ENCODE data around the gene SORCS2.

DNA sequence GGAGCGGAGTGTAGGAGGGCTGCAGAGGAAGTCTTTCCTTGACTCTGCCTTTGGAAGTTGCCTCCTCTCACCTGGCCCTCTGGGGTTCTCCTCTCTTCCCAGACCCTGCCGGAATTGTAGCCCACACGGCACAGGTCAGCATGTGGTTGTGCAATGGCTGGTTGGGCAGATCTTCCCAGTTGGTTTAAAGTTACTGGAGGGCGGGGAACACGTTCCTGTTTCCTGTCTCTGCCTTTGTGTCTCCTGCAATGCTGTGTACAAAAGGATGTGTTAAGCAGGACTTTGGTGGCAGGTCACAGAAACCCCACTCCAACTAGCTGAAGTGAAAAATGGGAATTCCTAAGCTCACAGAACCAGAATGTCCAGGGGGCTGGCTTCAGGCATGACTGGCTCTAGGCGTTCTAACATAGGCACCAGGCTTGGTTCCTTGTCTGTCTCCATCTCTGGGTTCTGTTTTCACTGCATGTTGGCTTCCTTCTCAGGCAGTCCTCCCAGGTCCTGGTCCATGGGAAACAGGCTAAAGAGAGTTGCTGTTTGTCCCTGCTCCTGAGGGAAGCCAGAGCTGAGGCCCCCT lies 19.9 kb downstream of the SORCS2 start:
- TF ChIP-seq CTCF (IDR thresholded peaks at IDR 0.05) (no peak), POLR2A (IDR thresholded peaks at IDR 0.05) (no peak)

Data from prostate gland (tissue), 2 donors.